ENCODE measurements around the gene NFIA.

NFIA gene

DNA sequence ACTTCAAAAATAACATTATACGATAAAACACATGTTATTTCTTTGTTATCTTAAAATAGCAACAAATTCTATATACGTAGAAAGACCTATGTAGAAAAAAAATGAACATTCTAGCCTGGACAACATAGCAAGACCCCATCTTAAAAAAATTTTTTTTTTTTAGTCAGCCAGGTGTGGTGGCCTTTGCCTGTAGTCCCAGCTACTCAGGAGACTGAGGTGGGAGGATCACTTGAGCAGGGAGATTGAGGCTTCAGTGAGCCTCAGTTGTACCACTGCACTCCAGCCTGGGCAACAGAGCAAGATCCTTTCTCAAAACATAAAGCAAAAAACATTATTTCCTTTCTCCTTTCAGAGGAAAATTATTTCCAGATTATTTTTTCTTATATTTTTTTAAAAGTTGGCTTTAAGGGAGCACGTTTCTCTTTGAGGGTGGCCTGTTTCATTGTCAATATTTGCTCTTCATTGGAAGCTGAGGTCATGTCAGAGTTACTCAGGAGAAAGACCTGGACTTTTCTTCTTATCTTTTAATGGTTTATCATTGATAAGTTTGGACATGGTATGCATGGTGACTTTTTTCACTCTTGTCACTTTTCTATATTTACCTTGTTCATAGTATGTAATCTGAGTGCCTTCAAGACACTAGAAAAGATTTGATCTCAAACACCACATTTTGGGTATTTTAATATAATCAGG lies 32.0 kb downstream of the NFIA start:
- no peaks in the 10 kb centered on the region for H3K27me3 ChIP-seq (ENCODE audit: insufficient read depth, poor library complexity, severe bottlenecking)
- peaks cover 2% of the 10 kb centered on the region for H3K9me3 ChIP-seq (ENCODE audit: severe bottlenecking)
- TF ChIP-seq, protein P1, sequence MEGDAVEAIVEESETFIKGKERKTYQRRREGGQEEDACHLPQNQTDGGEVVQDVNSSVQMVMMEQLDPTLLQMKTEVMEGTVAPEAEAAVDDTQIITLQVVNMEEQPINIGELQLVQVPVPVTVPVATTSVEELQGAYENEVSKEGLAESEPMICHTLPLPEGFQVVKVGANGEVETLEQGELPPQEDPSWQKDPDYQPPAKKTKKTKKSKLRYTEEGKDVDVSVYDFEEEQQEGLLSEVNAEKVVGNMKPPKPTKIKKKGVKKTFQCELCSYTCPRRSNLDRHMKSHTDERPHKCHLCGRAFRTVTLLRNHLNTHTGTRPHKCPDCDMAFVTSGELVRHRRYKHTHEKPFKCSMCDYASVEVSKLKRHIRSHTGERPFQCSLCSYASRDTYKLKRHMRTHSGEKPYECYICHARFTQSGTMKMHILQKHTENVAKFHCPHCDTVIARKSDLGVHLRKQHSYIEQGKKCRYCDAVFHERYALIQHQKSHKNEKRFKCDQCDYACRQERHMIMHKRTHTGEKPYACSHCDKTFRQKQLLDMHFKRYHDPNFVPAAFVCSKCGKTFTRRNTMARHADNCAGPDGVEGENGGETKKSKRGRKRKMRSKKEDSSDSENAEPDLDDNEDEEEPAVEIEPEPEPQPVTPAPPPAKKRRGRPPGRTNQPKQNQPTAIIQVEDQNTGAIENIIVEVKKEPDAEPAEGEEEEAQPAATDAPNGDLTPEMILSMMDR (IDR thresholded peaks at IDR 0.05; ENCODE audit: poor library complexity, severe bottlenecking) = no peak
- H3K4me1 ChIP-seq (ENCODE audit: insufficient read depth, poor library complexity, severe bottlenecking) = peaks cover 21% of the 10 kb centered on the region
- H3K36me3 ChIP-seq (ENCODE audit: low read depth) = peaks cover 9% of the 10 kb centered on the region; the same call in 1 of the 2 replicates
- H3K27ac ChIP-seq (ENCODE audit: poor library complexity, severe bottlenecking) = no peak overlapping the region
- ATAC-seq (ENCODE audit: low read depth) (no peak), DNase-seq (ENCODE audit: low spot score) (no peak)
- no peak overlapping the region for H3K4me3 ChIP-seq (ENCODE audit: severe bottlenecking)

DNA sequence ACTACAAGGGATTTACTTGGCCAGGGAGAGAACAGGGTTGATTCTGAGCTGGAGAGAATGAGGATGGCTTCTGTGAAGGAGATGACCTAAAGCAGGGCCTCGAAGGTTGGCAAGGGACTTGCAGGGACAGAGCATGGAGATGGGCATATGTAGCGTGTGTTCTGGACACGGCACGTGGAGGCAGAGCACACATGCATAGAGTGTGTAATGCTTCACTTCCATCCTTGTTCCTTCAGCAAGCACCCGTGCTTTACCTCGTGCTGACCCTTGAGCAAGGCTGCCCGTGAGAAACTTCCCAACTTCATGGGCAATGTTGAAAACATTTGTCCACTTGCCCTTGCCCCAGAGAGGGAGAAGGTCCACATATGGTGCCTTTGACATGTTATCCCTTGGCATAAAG lies 33.1 kb downstream of the NFIA start:
- H3K9me3 ChIP-seq (ENCODE audit: severe bottlenecking) = peaks cover 2% of the 10 kb centered on the region
- no peak overlapping the region for H3K27ac ChIP-seq (ENCODE audit: poor library complexity, severe bottlenecking)
- TF ChIP-seq, protein P1 (IDR thresholded peaks at IDR 0.05; ENCODE audit: poor library complexity, severe bottlenecking) = no peak
- DNase-seq (ENCODE audit: low spot score) (no peak), ATAC-seq (ENCODE audit: low read depth) (no peak)
- H3K4me3 ChIP-seq (ENCODE audit: severe bottlenecking) = no peak overlapping the region
- no peaks in the 10 kb centered on the region for H3K27me3 ChIP-seq (ENCODE audit: insufficient read depth, poor library complexity, severe bottlenecking)
- H3K36me3 ChIP-seq (ENCODE audit: low read depth) = peaks cover 9% of the 10 kb centered on the region; the same call in 1 of the 2 replicates
- H3K4me1 ChIP-seq (ENCODE audit: insufficient read depth, poor library complexity, severe bottlenecking) = peaks cover 29% of the 10 kb centered on the region

DNA sequence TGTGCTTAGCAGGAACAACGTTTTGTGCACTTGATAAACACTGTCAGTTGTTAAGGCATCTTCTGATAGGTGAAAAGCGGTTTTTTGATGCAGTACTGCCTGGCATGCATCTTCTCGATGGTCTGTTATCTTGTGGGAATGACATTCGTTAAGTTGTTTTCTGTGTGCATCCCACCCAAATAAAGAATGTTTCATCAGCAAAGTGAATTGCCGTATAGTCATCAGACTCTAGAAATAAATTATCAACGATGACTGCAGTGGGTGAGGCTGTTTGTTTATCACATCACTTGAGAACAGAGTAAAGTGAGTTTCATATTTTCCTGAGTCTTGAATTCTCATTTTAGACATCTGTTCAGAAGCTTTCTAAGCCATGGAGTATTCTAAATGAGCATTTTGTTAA lies 34.1 kb downstream of the NFIA start:
- Histone ChIP-seq H3K27ac (ENCODE audit: poor library complexity, severe bottlenecking) (no peak overlapping the region), H3K4me1 (ENCODE audit: insufficient read depth, poor library complexity, severe bottlenecking) (peaks cover 39% of the 10 kb centered on the region), H3K4me3 (ENCODE audit: severe bottlenecking) (no peak overlapping the region), H3K9me3 (ENCODE audit: severe bottlenecking) (peaks cover 2% of the 10 kb centered on the region), H3K36me3 (ENCODE audit: low read depth) (peaks cover 9% of the 10 kb centered on the region; the same call in 1 of the 2 replicates), H3K27me3 (ENCODE audit: insufficient read depth, poor library complexity, severe bottlenecking) (no peaks in the 10 kb centered on the region)
- TF ChIP-seq, protein P1 (IDR thresholded peaks at IDR 0.05; ENCODE audit: poor library complexity, severe bottlenecking) = no peak
- ATAC-seq (ENCODE audit: low read depth) = peak; percentile 49; the same call in 1 of the 3 replicates
- DNase-seq (ENCODE audit: low spot score) = no peak

DNA sequence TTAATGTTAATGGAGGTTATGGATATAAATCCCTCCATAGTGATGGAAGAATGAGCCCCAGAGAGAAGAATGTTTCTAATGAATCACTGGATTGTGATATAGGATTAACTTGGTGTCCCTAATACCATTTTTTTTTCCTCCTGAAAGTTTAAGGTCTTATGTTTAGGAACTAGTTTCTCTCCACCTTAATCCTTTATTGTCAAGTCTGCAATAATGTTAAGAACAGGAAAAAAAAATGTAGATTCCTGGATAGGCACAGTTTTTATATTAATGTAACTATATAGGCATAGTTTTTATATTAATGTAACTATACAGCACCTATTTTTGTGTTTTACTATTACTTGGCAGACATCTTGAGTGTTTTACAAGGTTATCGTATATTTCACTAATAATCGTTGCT lies 34.9 kb downstream of the NFIA start:
- Histone ChIP-seq H3K27ac (ENCODE audit: poor library complexity, severe bottlenecking) (no peak overlapping the region), H3K4me1 (ENCODE audit: insufficient read depth, poor library complexity, severe bottlenecking) (peaks cover 47% of the 10 kb centered on the region), H3K36me3 (ENCODE audit: low read depth) (peaks cover 9% of the 10 kb centered on the region; the same call in 1 of the 2 replicates), H3K27me3 (ENCODE audit: insufficient read depth, poor library complexity, severe bottlenecking) (no peaks in the 10 kb centered on the region), H3K4me3 (ENCODE audit: severe bottlenecking) (no peak overlapping the region), H3K9me3 (ENCODE audit: severe bottlenecking) (peaks cover 2% of the 10 kb centered on the region)
- TF ChIP-seq, protein P1 (IDR thresholded peaks at IDR 0.05; ENCODE audit: poor library complexity, severe bottlenecking) = no peak
- DNase-seq (ENCODE audit: low spot score) = no peak
- no peak for ATAC-seq (ENCODE audit: low read depth)

DNA sequence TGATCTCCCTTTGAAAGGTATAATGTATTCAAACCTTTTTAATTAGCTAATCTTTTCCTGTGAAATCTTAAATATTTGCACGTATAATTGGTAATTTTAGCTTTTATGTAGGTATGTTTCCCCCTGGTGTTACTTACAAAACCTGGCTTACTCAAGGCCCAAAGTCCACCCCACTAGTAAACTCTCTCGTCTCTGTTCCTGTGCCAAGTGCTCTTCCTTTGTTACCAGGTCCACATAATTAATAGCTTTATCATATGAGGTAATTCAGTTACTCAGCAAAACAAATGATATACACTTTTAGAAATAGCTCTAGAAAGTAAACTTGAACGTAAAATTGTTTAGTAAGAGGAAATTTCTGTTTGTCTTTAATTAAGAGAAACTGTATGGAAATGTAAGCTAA lies 36.7 kb downstream of the NFIA start:
- H3K9me3 ChIP-seq (ENCODE audit: severe bottlenecking) = peaks cover 2% of the 10 kb centered on the region
- DNase-seq (ENCODE audit: low spot score) (no peak), ATAC-seq (ENCODE audit: low read depth) (peak; percentile 64)
- no peaks in the 10 kb centered on the region for H3K27me3 ChIP-seq (ENCODE audit: insufficient read depth, poor library complexity, severe bottlenecking)
- no peak overlapping the region for H3K4me3 ChIP-seq (ENCODE audit: severe bottlenecking)
- peaks cover 47% of the 10 kb centered on the region for H3K4me1 ChIP-seq (ENCODE audit: insufficient read depth, poor library complexity, severe bottlenecking)
- TF ChIP-seq, protein P1 (IDR thresholded peaks at IDR 0.05; ENCODE audit: poor library complexity, severe bottlenecking) = no peak
- H3K36me3 ChIP-seq (ENCODE audit: low read depth) = 0 out of 2 replicates have a peak, but pooled peaks cover 2% of the 10 kb centered on the region
- peak overlapping the region; percentile 3 for H3K27ac ChIP-seq (ENCODE audit: poor library complexity, severe bottlenecking)

Data from RWPE2 (cell line).